Peyer's patch (tissue), 4 donors: ENCODE data around the gene UBE2E2. TPM values are rescaled to one million over a fixed set of nuclear protein-coding genes. Genes with fewer than 3 reads are reported as not detected.

Experiments used
- DNase-seq, 3 donors: peaks; one replicate each; pipeline ENCODE4 v3.0.0-alpha.2; 2017 to 2019
- H3K27ac ChIP-seq, 4 donors: fragments of 200-600 bp; sonication (generic); one replicate each; pipeline ENCODE4 v1.5.1; 2016 to 2019
- H3K27me3 ChIP-seq, 2 donors: fragments of 200-600 bp; sonication (generic); one replicate each; pipeline ENCODE4 v1.5.1; 2019
- H3K36me3 ChIP-seq, 3 donors: fragments of 200-600 bp; sonication (generic); one replicate each; pipeline ENCODE4 v1.5.1; 2016 to 2019
- H3K4me1 ChIP-seq, 4 donors: fragments of 200-600 bp; sonication (generic); one replicate each; pipeline ENCODE4 v1.5.1; 2016 to 2019
- H3K4me3 ChIP-seq, 4 donors: fragments of 200-600 bp; sonication (generic); 1 replicate in 3 of 4; 2 replicates in 1 of 4; pipeline ENCODE4 v1.5.1; 2016 to 2019; ENCODE audit warnings: mild to moderate bottlenecking in 1 of 4
- H3K9me3 ChIP-seq, 4 donors: fragments of 200-600 bp; sonication (generic); one replicate each; pipeline ENCODE4 v1.5.1; 2016 to 2019; ENCODE audit warnings: mild to moderate bottlenecking in 1 of 4
- POLR2A ChIP-seq, 2 donors: fragments of 450-650 bp; IDR thresholded peaks; one replicate each; pipeline ENCODE4 v1.5.1; 2017; ENCODE audit warnings: antibody characterized with exemption in 2 of 2, mild to moderate bottlenecking in 2 of 2, moderate library complexity in 2 of 2
- total RNA-seq, 4 donors: library from RNA; depleted of rRNA; stranded (reverse); fragments of >200 nt; gene quantifications; one replicate each; pipeline ENCODE4 v1.1.0, GENCODE V29; 2016
- TF ChIP-seq, protein P1 (sequence below), 6 experiments: fragments of 450-650 bp in 4 of 6; fragments of 200-600 bp in 2 of 6; sonication (generic) in 1 of 6; IDR thresholded peaks; one replicate each; pipeline ENCODE4 v1.5.1; 2017 to 2019; ENCODE audit warnings: antibody characterized with exemption in 6 of 6, mild to moderate bottlenecking in 3 of 6, moderate library complexity in 1 of 6

UBE2E2 gene
- total RNA-seq, 4 donors from 2014 or later = 0.70 to 37.1 (median 20.8) TPM

DNA sequence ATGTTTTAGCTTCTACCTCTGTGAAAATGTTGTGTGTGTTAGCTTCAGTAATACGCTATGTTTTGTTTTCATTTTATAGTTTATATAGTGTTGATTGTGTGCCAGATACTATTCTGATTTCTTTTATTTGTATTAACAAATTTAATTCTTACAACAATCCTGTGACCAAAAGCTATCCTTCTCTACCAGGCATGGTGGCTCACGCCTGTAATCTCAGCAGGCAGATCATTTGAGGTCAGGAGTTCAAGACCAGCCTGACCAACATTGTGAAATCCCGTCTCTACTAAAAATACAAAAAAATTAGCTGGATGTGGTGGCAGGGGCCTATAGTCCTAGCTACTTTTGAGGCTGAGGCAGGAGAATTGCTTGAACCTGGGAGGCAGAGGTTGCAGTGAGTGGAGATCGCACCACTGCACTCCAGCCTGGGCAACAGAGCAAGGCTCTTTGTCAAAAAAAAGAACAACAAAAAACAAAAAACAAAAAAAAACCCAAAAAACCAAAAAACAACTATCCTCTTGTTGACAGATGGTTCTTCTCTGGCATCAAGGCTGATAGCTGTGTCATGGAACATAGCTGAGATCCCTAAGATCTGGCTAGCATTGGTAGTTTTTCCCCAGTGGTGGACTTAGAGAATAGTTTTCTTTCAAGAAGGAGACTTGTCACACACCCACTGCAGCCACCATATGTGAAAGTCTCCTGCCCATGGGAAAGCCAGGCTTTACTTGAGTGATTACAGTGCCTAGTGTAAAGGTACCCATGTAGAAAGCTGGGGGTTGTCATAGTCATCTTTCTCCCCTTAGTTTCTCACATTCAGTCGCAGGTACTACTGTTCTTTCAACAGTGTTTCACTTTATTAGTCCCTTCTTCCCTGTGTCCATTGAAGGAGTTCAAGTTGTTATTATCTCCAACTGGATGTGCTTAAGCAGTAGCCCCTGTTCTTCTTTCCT lies 116.5 kb downstream of the UBE2E2 start:
- no peak for DNase-seq
- H3K4me3 ChIP-seq = no peak overlapping the region
- TF ChIP-seq, protein P1, sequence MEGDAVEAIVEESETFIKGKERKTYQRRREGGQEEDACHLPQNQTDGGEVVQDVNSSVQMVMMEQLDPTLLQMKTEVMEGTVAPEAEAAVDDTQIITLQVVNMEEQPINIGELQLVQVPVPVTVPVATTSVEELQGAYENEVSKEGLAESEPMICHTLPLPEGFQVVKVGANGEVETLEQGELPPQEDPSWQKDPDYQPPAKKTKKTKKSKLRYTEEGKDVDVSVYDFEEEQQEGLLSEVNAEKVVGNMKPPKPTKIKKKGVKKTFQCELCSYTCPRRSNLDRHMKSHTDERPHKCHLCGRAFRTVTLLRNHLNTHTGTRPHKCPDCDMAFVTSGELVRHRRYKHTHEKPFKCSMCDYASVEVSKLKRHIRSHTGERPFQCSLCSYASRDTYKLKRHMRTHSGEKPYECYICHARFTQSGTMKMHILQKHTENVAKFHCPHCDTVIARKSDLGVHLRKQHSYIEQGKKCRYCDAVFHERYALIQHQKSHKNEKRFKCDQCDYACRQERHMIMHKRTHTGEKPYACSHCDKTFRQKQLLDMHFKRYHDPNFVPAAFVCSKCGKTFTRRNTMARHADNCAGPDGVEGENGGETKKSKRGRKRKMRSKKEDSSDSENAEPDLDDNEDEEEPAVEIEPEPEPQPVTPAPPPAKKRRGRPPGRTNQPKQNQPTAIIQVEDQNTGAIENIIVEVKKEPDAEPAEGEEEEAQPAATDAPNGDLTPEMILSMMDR (IDR thresholded peaks at IDR 0.05) = no peak
- no peak for TF ChIP-seq POLR2A (IDR thresholded peaks at IDR 0.05)
- H3K9me3 ChIP-seq = no peaks in the 10 kb centered on the region
- no peak overlapping the region for H3K27ac ChIP-seq
- no peaks in the 10 kb centered on the region for H3K36me3 ChIP-seq
- H3K4me1 ChIP-seq = no peaks in the 10 kb centered on the region
- H3K27me3 ChIP-seq = no peaks in the 10 kb centered on the region

DNA sequence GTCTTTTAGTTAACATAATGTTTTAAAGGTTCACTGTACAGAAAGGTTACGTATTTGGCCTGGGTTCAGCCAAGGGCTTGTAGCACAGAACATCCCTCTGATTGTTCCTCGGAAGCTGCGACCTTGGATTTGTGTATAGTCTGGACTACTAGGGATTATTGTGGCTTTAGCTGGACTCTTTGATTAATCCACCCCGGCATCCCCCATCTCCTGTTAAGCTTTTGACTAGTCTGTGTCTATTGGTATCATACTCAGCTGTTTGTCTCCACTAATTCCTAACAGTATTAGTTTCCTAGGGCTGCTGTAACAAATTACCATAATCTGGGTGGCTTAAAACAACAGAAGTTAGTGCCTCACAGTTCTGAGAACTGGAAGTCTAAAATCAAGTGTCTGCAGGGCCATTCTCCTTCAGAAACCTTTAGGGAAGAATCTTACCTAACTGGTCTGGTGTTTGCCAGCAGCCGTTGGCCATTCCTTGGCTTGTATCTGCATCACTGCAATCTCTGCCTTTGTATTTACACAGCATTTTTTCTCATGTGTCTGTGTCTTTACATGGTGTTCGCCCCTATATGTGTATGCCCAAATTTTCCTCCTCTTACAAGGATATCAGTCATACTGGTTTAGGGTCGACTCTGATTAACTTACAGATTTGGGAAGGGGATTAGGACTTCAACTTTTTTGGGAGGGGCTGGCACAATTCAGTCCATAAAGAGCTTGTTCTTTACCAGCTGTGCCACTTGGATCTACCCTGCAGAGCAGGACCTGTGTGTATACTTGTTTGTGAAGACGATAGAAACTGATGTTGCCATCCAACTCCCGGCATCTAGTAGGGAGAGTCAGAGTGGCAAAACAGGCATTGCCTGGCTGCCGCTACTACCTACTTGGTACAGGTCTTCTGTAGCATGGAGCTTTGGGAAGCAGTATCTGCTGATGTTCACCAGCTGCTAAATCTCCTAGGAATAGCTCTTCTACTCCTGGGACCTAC lies 117.8 kb downstream of the UBE2E2 start:
- Histone ChIP-seq H3K36me3 (no peaks in the 10 kb centered on the region), H3K4me1 (no peaks in the 10 kb centered on the region), H3K27me3 (no peaks in the 10 kb centered on the region), H3K9me3 (no peaks in the 10 kb centered on the region), H3K4me3 (no peak overlapping the region), H3K27ac (no peak overlapping the region)
- no peak for TF ChIP-seq POLR2A (IDR thresholded peaks at IDR 0.05)
- TF ChIP-seq, protein P1 (IDR thresholded peaks at IDR 0.05) = no peak
- no peak for DNase-seq

DNA sequence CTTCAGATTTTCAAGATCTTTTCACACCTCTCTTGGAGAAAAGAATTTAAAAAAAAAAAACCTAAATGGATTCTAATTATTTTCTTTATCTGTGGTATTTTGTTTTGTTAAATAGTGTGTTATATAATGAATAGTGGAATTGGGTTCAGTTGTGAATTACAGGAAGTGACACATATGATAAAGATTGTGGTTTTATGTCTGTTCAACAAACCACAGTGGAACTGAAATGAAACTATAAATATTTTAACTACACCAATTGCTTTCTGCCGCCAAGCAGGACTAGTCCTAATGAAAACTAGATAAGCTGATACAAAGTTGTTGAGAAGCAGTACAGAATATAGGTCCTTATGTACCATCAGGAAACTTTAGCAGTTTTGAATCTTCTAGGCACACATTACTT lies 121.6 kb downstream of the UBE2E2 start:
- H3K27me3 ChIP-seq = no peaks in the 10 kb centered on the region
- no peak for DNase-seq
- no peaks in the 10 kb centered on the region for H3K9me3 ChIP-seq
- H3K4me3 ChIP-seq = no peak overlapping the region
- no peak overlapping the region for H3K27ac ChIP-seq
- H3K4me1 ChIP-seq = no peaks in the 10 kb centered on the region
- no peaks in the 10 kb centered on the region for H3K36me3 ChIP-seq
- TF ChIP-seq, protein P1 (IDR thresholded peaks at IDR 0.05) = no peak
- no peak for TF ChIP-seq POLR2A (IDR thresholded peaks at IDR 0.05)

DNA sequence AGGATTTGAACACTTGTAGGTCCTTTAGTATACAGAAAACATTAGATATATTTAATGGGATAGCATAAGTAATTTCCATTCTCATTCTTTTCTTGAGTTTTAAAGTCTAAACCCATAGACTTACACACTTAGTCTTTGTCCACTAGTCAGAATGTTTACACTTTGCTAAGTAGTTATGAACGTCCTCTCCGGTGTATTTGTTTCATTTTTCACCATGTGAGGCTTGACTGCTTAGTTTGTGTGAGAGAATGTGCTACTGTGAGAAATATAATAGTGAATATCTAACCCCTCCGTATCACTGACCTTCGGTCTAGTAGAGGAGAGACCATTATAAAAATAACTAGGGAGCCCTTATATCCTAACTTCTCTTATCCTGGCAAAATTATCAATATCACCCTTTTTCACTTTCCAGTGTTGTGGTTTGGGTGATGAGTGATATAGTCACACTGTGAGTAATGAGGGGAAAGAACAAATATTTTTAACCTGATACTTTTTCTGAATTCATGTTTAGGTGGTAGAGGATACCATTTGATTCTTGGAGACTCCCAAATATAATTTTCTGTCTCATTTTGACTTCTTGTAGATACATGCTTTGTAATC lies 122.4 kb downstream of the UBE2E2 start:
- Histone ChIP-seq H3K4me1 (no peaks in the 10 kb centered on the region), H3K27me3 (no peaks in the 10 kb centered on the region), H3K9me3 (no peaks in the 10 kb centered on the region), H3K27ac (no peak overlapping the region), H3K4me3 (no peak overlapping the region), H3K36me3 (no peaks in the 10 kb centered on the region)
- TF ChIP-seq, protein P1 (IDR thresholded peaks at IDR 0.05) = no peak
- TF ChIP-seq POLR2A (IDR thresholded peaks at IDR 0.05) = no peak
- no peak for DNase-seq

DNA sequence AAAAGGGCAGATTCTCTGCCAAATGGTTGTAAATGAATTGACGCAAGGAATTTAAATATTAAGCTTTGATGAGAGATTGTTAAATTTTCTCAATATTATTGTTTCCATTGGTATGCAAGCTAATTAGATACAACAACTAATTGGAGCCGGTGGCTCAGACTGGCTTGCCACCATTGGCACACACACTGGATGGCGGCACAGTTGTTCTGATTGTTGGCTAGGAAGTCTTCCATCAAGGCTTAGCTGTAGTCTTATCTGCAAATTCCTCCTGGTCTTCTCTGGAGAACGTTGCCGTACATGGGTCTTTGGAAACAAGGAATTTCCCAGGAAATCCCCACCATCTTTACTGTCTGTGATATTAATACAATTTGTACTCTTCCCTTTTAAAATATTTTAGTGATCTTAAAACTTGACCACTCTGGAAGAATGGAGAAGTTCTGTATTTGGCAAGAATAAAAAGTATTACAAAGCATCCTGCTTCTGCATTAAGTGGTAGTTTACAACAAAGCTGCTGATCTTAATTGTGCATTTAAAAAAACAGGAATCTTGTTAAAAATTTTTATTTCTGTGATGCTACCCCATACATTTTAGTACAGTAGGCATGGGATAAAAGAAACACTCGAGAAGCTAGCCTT lies 126.5 kb downstream of the UBE2E2 start:
- Histone ChIP-seq H3K9me3 (no peaks in the 10 kb centered on the region), H3K4me3 (no peak overlapping the region), H3K27me3 (no peaks in the 10 kb centered on the region), H3K27ac (no peak overlapping the region), H3K4me1 (no peaks in the 10 kb centered on the region), H3K36me3 (no peaks in the 10 kb centered on the region)
- TF ChIP-seq, protein P1 (IDR thresholded peaks at IDR 0.05) = no peak
- TF ChIP-seq POLR2A (IDR thresholded peaks at IDR 0.05) = no peak
- DNase-seq = no peak
